Measurements from ENCODE around the gene DCP2. TPM values are rescaled to one million over a fixed set of nuclear protein-coding genes. Genes with fewer than 3 reads are reported as not detected.

Gene DCP2
- total RNA-seq, 3 donors from 2014 or later: 26.2 to 67.0 (median 43.9) TPM

DNA sequence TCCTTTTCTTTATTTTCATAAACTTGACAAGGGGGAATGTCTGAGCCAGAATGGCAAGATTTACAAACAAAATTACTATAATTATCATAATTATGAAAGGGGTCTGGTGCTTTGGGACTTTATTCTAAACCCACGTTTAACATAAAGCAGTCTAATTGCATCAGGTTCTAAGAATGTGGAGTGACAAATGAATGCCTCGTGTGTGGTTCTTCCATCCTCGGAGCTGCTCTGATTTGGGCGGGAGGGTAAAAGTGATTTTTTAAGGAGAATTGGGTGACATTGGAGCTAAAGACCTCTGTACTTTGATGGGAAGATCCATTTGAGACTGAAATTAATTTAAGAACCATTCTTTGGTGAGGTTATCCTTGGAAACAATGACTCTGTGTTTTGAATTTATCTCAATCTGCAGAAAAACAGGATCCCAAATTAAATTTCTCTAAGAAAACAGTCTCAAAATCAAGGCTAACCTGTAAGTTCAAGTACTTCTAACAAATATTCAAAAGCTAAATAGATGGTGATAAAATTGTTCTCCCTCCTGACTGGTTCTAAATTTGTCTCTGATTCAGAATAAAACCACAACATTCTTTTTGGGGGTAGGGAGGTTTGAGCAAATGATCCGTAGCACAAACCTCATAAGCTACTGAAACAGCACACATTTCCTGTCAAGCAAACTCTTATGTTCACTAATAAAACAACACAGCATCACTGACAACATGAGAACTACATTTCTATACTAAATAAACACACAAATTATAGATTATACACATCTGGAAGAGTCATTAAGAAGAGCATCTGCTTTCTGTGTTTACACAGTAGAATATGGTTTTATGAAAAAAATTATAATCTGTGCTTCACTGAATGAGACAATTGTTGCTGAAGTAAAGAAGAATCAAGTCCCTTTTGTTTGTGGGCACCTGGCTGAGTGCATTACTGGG is 85.5 kb downstream of the DCP2 start:
- Histone ChIP-seq H3K27me3 (no peaks in the 10 kb centered on the region), H3K27ac (no peak overlapping the region), H3K9me3 (no peaks in the 10 kb centered on the region), H3K4me1 (no peaks in the 10 kb centered on the region), H3K4me3 (no peak overlapping the region), H3K36me3 (no peaks in the 10 kb centered on the region)
- TF ChIP-seq POLR2AphosphoS5 (IDR thresholded peaks at IDR 0.05) (no peak), POLR2A (IDR thresholded peaks at IDR 0.05) (no peak)
- DNase-seq (ENCODE audit: low spot score in 2 of 2): no peak
- intact Hi-C loops (cut with DNase I; ENCODE audit: low total_unique reads): no loop called here

DNA sequence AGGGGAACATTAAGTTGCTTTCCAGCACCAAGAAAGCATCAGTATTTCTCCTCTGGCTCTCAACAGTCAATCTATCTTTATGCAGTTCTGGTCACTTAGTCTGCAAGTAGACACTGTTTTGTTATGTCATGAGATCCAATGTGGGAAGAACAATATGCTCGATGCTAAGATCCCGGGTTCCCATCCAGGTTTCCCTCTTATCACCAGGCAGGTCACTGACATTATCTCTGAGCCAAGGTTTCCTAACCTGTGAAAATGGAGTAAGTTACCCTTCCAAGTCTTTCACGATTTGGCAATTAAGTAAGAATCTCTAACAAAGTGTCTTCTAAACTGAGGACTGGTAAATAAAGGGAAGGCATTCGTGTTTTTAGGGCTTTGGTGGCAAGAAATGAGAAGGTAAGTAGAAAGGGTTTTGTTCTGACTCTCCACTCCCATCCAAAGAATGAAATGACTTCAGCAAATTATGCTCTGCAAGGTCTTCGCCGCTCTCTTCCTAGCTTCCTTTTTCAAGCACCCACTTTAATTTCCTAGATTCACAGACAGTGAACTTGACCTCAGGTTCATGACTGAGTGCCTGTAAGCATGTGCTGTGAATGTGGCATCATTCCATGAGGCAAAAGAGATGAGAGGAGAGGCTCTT is 86.4 kb downstream of the DCP2 start:
- TF ChIP-seq POLR2A (IDR thresholded peaks at IDR 0.05) (no peak), POLR2AphosphoS5 (IDR thresholded peaks at IDR 0.05) (no peak)
- TF ChIP-seq, protein P1, sequence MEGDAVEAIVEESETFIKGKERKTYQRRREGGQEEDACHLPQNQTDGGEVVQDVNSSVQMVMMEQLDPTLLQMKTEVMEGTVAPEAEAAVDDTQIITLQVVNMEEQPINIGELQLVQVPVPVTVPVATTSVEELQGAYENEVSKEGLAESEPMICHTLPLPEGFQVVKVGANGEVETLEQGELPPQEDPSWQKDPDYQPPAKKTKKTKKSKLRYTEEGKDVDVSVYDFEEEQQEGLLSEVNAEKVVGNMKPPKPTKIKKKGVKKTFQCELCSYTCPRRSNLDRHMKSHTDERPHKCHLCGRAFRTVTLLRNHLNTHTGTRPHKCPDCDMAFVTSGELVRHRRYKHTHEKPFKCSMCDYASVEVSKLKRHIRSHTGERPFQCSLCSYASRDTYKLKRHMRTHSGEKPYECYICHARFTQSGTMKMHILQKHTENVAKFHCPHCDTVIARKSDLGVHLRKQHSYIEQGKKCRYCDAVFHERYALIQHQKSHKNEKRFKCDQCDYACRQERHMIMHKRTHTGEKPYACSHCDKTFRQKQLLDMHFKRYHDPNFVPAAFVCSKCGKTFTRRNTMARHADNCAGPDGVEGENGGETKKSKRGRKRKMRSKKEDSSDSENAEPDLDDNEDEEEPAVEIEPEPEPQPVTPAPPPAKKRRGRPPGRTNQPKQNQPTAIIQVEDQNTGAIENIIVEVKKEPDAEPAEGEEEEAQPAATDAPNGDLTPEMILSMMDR (IDR thresholded peaks at IDR 0.05): no peak
- intact Hi-C loops (cut with DNase I; ENCODE audit: low total_unique reads): no loop called here
- H3K27ac ChIP-seq: no peak overlapping the region
- no peak for DNase-seq (ENCODE audit: low spot score in 2 of 2)
- no peak overlapping the region for H3K4me3 ChIP-seq
- no peaks in the 10 kb centered on the region for H3K36me3 ChIP-seq
- H3K27me3 ChIP-seq: no peaks in the 10 kb centered on the region
- no peaks in the 10 kb centered on the region for H3K4me1 ChIP-seq
- H3K9me3 ChIP-seq: no peaks in the 10 kb centered on the region

DNA sequence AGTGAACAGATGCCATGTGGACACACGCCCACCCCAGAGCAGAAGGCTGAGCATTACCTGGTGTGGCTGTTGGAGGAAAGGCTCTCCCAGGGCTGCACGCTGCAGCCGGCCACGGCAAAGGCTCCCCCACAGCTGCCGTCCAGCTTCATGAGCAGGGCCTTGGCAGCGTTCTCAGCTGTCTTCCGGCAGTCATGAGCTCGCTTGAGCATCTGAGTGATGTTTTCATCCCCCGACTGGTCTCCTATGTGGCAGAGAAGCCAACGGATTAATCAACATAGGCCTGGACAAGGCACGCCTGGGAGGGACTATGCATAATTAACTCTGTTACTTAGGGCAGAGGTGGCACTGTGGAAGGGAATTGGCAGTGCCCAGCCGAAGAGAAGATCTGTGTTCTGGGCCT is 87.3 kb downstream of the DCP2 start:
- no peaks in the 10 kb centered on the region for H3K36me3 ChIP-seq
- no peak for DNase-seq (ENCODE audit: low spot score in 2 of 2)
- no peaks in the 10 kb centered on the region for H3K9me3 ChIP-seq
- H3K27ac ChIP-seq: no peak overlapping the region
- H3K27me3 ChIP-seq: no peaks in the 10 kb centered on the region
- no peaks in the 10 kb centered on the region for H3K4me1 ChIP-seq
- intact Hi-C loops (cut with DNase I; ENCODE audit: low total_unique reads): no loop called here
- H3K4me3 ChIP-seq: no peak overlapping the region
- TF ChIP-seq POLR2A (IDR thresholded peaks at IDR 0.05): no peak
- no peak for TF ChIP-seq POLR2AphosphoS5 (IDR thresholded peaks at IDR 0.05)
- TF ChIP-seq, protein P1 (IDR thresholded peaks at IDR 0.05): no peak

DNA sequence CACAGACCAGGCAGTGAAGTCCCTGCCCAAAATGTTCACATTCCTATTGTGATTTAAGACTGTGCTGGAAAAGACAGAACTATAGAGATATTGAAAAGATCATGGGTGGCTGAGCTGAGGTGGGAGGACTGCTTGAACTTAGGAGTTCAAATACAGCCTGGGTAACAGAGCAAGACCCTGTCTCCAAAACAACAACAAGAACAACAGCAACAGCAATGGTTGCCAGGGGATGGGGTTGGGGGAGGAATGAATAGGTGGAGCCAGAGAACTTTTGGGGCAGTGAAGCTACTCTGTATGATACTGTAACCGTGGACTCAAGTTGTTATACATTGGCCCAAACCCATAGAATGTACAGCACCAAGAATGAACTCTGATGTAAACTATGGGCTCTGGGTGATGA is 88.2 kb downstream of the DCP2 start:
- TF ChIP-seq, protein P1 (IDR thresholded peaks at IDR 0.05): no peak
- TF ChIP-seq POLR2AphosphoS5 (IDR thresholded peaks at IDR 0.05) (no peak), POLR2A (IDR thresholded peaks at IDR 0.05) (no peak)
- H3K36me3 ChIP-seq: no peaks in the 10 kb centered on the region
- H3K27ac ChIP-seq: no peak overlapping the region
- DNase-seq (ENCODE audit: low spot score in 2 of 2): no peak
- intact Hi-C loops (cut with DNase I; ENCODE audit: low total_unique reads): no loop called here
- H3K4me1 ChIP-seq: no peaks in the 10 kb centered on the region
- H3K27me3 ChIP-seq: no peaks in the 10 kb centered on the region
- no peaks in the 10 kb centered on the region for H3K9me3 ChIP-seq
- H3K4me3 ChIP-seq: no peak overlapping the region

DNA sequence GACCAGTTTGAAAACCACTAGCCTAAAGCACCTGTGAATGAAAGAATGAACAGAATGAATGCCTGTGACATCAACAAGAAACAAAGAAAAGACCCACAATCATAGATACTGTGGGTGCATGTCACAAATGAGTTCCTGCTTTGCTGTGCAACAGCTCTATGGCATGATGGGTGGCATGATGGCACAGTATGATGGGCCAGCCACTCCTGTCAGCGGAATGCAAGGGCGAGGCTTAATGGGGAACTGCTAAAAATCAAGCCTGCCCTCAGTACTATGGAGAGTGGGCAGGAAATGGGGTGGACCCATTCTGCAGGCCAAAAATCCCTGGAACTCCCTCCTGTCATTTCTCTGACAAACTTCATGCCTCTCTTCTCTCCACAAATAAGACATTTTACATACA is 89.0 kb downstream of the DCP2 start:
- TF ChIP-seq, protein P1 (IDR thresholded peaks at IDR 0.05): no peak
- DNase-seq (ENCODE audit: low spot score in 2 of 2): no peak
- no peak overlapping the region for H3K4me3 ChIP-seq
- H3K27me3 ChIP-seq: no peaks in the 10 kb centered on the region
- H3K4me1 ChIP-seq: no peaks in the 10 kb centered on the region
- intact Hi-C loops (cut with DNase I; ENCODE audit: low total_unique reads): no loop called here
- H3K27ac ChIP-seq: no peak overlapping the region
- H3K36me3 ChIP-seq: no peaks in the 10 kb centered on the region
- no peaks in the 10 kb centered on the region for H3K9me3 ChIP-seq

All from breast epithelium (tissue), 4 donors.